IMR-90 (cell line): ENCODE data around the gene C10orf120. TPM values are rescaled to one million over a fixed set of nuclear protein-coding genes. Genes with fewer than 3 reads are reported as not detected.

Experiments
- ATAC-seq: fragments of 200-7000 bp; cut with Tn5 transposase; 2 replicates; pipeline ENCODE4 v1.9.1; 2020; ENCODE audit warnings: low read depth, mild to moderate bottlenecking, moderate library complexity
- BruUV-seq: library from RNA; stranded (reverse); fragments of 400-500 nt; replicated peaks from 2 replicates; lab custom pipeline; 2021; lab: Mats Ljungman, UMichigan
- CTCF ChIA-PET: fragments of 300-600 bp; formaldehyde crosslinking; extraction: SDS; loops from one replicate; lab custom pipeline; 2021; ENCODE audit warnings: antibody characterized with exemption; lab: Yijun Ruan, JAX
- POLR2A ChIA-PET: fragments of 300-600 bp; sonication (Branson Sonifier 250); formaldehyde crosslinking; loops from one replicate; lab custom pipeline; 2022; ENCODE audit warnings: antibody characterized with exemption; ENCODE audit not compliant: unreplicated experiment; lab: Charles Lee
- DNase-seq: peaks from one replicate; pipeline ENCODE4 v3.0.0; 2013
- H2AFZ ChIP-seq: replicated peaks from 2 replicates; pipeline ENCODE3; 2013; ENCODE audit warnings: low read length, mild to moderate bottlenecking; ENCODE audit not compliant: poor library complexity
- H2AK5ac ChIP-seq: 2 replicates; pipeline ENCODE4 v1.6.1; 2013; ENCODE audit warnings: low read depth, low read length, inconsistent platforms
- H2AK9ac ChIP-seq: replicated peaks from 2 replicates; pipeline ENCODE3; 2013; ENCODE audit warnings: mild to moderate bottlenecking, low read depth, low read length, moderate library complexity; ENCODE audit not compliant: poor library complexity
- H2BK120ac ChIP-seq: 2 replicates; pipeline ENCODE4 v1.6.1; 2013; ENCODE audit warnings: low read depth, low read length, inconsistent platforms
- H2BK15ac ChIP-seq: 3 replicates; pipeline ENCODE4 v1.6.1; 2013; ENCODE audit warnings: low read depth, low read length, inconsistent platforms
- H2BK20ac ChIP-seq: 2 replicates; pipeline ENCODE4 v1.6.1; 2013; ENCODE audit warnings: low read depth, mild to moderate bottlenecking, inconsistent platforms, low read length, moderate library complexity
- H2BK5ac ChIP-seq: 2 replicates; pipeline ENCODE4 v1.6.1; 2013; ENCODE audit warnings: mild to moderate bottlenecking, low read depth, low read length, inconsistent platforms; ENCODE audit not compliant: poor library complexity, severe bottlenecking
- H3K14ac ChIP-seq: replicated peaks from 2 replicates; pipeline ENCODE4 v1.6.1; 2013; ENCODE audit warnings: low read depth, low read length, inconsistent platforms
- H3K18ac ChIP-seq: 2 replicates; pipeline ENCODE4 v1.6.1; 2013; ENCODE audit warnings: low read depth, low read length, control low read depth
- H3K23ac ChIP-seq: 2 replicates; pipeline ENCODE4 v1.6.1; 2013; ENCODE audit warnings: low read depth, low read length, inconsistent platforms
- H3K27ac ChIP-seq: 2 replicates; pipeline ENCODE4 v1.5.1; 2013; ENCODE audit warnings: mild to moderate bottlenecking, control low read depth, low read length; ENCODE audit not compliant: insufficient read depth
- H3K27me3 ChIP-seq: 2 replicates; pipeline ENCODE4 v1.6.1; 2013; ENCODE audit warnings: low read length; ENCODE audit not compliant: control insufficient read depth, insufficient read depth
- H3K36me3 ChIP-seq: 2 replicates; pipeline ENCODE4 v1.6.1; 2013; ENCODE audit warnings: low read length, mixed read lengths; ENCODE audit not compliant: control insufficient read depth, insufficient read depth
- H3K4ac ChIP-seq: 2 replicates; pipeline ENCODE4 v1.6.1; 2013; ENCODE audit warnings: low read depth, low read length, inconsistent platforms
- H3K4me1 ChIP-seq: 2 replicates; pipeline ENCODE4 v1.6.1; 2013; ENCODE audit warnings: low read length, mixed read lengths; ENCODE audit not compliant: control insufficient read depth, insufficient read depth
- H3K4me2 ChIP-seq: 2 replicates; pipeline ENCODE4 v1.6.1; 2013; ENCODE audit warnings: low read depth, mild to moderate bottlenecking, control low read depth, low read length, moderate library complexity
- H3K4me3 ChIP-seq: 2 replicates; pipeline ENCODE4 v1.5.1; 2013; ENCODE audit warnings: low read depth, mild to moderate bottlenecking, control low read depth, low read length, moderate library complexity; ENCODE audit not compliant: insufficient read depth
- H3K56ac ChIP-seq: 2 replicates; pipeline ENCODE4 v1.6.1; 2013; ENCODE audit warnings: low read length, inconsistent platforms; ENCODE audit not compliant: insufficient read depth; ENCODE audit errors: extremely low read depth
- H3K79me1 ChIP-seq, 2 experiments: 2 replicates each; pipeline ENCODE4 v1.6.1; 2013; ENCODE audit warnings: low read length in 2 of 2, inconsistent platforms in 1 of 2, low read depth in 1 of 2
- H3K9ac ChIP-seq: 2 replicates; pipeline ENCODE4 v1.6.1; 2013; ENCODE audit warnings: low read depth, low read length, control low read depth
- H3K9me1 ChIP-seq: 2 replicates; pipeline ENCODE4 v1.6.1; 2013; ENCODE audit warnings: low read length, inconsistent platforms; ENCODE audit not compliant: insufficient read depth
- H3K9me3 ChIP-seq: 2 replicates; pipeline ENCODE4 v1.6.1; 2013; ENCODE audit warnings: low read length; ENCODE audit not compliant: control insufficient read depth, insufficient read depth
- H4K20me1 ChIP-seq: 2 replicates; pipeline ENCODE4 v1.6.1; 2013; ENCODE audit warnings: low read length, inconsistent platforms; ENCODE audit not compliant: insufficient read depth
- H4K5ac ChIP-seq: 2 replicates; pipeline ENCODE4 v1.6.1; 2013; ENCODE audit warnings: mild to moderate bottlenecking, low read depth, low read length, control low read depth
- H4K8ac ChIP-seq, 2 experiments: 2 replicates each; pipeline ENCODE4 v1.6.1; 2013; ENCODE audit warnings: low read depth in 2 of 2, low read length in 2 of 2, control low read depth in 1 of 2, inconsistent platforms in 1 of 2
- H4K91ac ChIP-seq: 2 replicates; pipeline ENCODE4 v1.6.1; 2013; ENCODE audit warnings: low read depth, low read length, inconsistent platforms; ENCODE audit not compliant: insufficient read depth
- BHLHE40 ChIP-seq: fragments of 150-350 bp; IDR thresholded peaks from 2 replicates; pipeline ENCODE4 v1.6.1; 2016; ENCODE audit warnings: mild to moderate bottlenecking, low read depth, low read length
- CEBPB ChIP-seq: IDR thresholded peaks from 2 replicates; pipeline ENCODE4 v1.6.1; 2012; ENCODE audit warnings: low read depth, low read length, improper control_type of control experiment
- CTCF ChIP-seq: conservative IDR thresholded peaks from 2 replicates; pipeline ENCODE4 v1.5.1; 2012; ENCODE audit warnings: mild to moderate bottlenecking, low read depth, low read length, improper control_type of control experiment
- ELK1 ChIP-seq: fragments of 150-350 bp; IDR thresholded peaks from 2 replicates; pipeline ENCODE4 v1.6.1; 2016; ENCODE audit warnings: low read depth, mild to moderate bottlenecking, low read length, moderate library complexity, borderline replicate concordance
- FOS ChIP-seq: fragments of 150-350 bp; IDR thresholded peaks from 2 replicates; pipeline ENCODE4 v1.6.1; 2016; ENCODE audit warnings: low read depth, low read length
- MAFK ChIP-seq: IDR thresholded peaks from 2 replicates; pipeline ENCODE4 v1.6.1; 2012; ENCODE audit warnings: low read depth, low read length, improper control_type of control experiment
- MAZ ChIP-seq: IDR thresholded peaks from 2 replicates; pipeline ENCODE4 v1.6.1; 2012; ENCODE audit warnings: low read depth, mild to moderate bottlenecking, low read length, improper control_type of control experiment, moderate library complexity, borderline replicate concordance
- MXI1 ChIP-seq: IDR thresholded peaks from 2 replicates; pipeline ENCODE4 v1.6.1; 2012; ENCODE audit warnings: low read depth, mild to moderate bottlenecking, low read length, moderate library complexity, borderline replicate concordance
- NFE2L2 ChIP-seq: fragments of 150-350 bp; IDR thresholded peaks from 2 replicates; pipeline ENCODE4 v1.6.1; 2016; ENCODE audit warnings: low read depth, mild to moderate bottlenecking, low read length
- POLR2A ChIP-seq: IDR thresholded peaks from 2 replicates; pipeline ENCODE4 v1.6.1; 2012; ENCODE audit warnings: mild to moderate bottlenecking, low read depth, low read length
- RCOR1 ChIP-seq: IDR thresholded peaks from 2 replicates; pipeline ENCODE4 v1.6.1; 2012; ENCODE audit warnings: mild to moderate bottlenecking, low read length, improper control_type of control experiment; ENCODE audit not compliant: insufficient replicate concordance
- RFX5 ChIP-seq: IDR thresholded peaks from 2 replicates; pipeline ENCODE4 v1.8.0; 2012; ENCODE audit warnings: low read depth, mild to moderate bottlenecking, low read length, moderate library complexity
- USF2 ChIP-seq: fragments of 150-350 bp; IDR thresholded peaks from 2 replicates; pipeline ENCODE4 v1.6.1; 2017; ENCODE audit warnings: mild to moderate bottlenecking, antibody characterized with exemption, low read length, low read depth
- WGBS, 2 experiments: methylation state at CpG; one replicate each; pipeline versions ENCODE4 v1.1.5 to v1.1.7; 2013; ENCODE audit warnings: missing lambda C conversion rate in 2 of 2; ENCODE audit not compliant: insufficient read length in 1 of 2; ENCODE audit errors: extremely low coverage in 2 of 2; 5-methylcytosine and 5-hydroxymethylcytosine counted together
- dilution Hi-C: fragments of 300-500 bp; cut with HindIII; formaldehyde crosslinking; loops from one replicate; pipeline ENCODE4 v1.14.3; 2018; ENCODE audit warnings: low sequenced_read_pairs; ENCODE audit not compliant: unreplicated experiment
- in situ Hi-C: fragments of 300-500 bp; cut with MboI; formaldehyde crosslinking; loops from 3 replicates; pipeline ENCODE4 v1.14.3; 2019; ENCODE audit warnings: low sequenced_read_pairs, inconsistent platforms, mixed read lengths
- intact Hi-C: fragments of 100-400 bp; cut with micrococcal nuclease; formaldehyde crosslinking; loops from 2 replicates; pipeline ENCODE4 v1.10.0; 2022
- polyA plus RNA-seq, 3 experiments: library from polyadenylated mRNA; depleted of rRNA; stranded (reverse); fragments of >200 nt; gene quantifications; 2 replicates each; pipeline ENCODE4 v1.2.3, GENCODE V29; 2012; ENCODE audit warnings: low replicate concordance in 1 of 3
- total RNA-seq: library from RNA; depleted of rRNA; stranded (reverse); fragments of >200 nt; gene quantifications from 2 replicates; pipeline ENCODE4 v1.2.3, GENCODE V29; 2012

Gene C10orf120
- total and polyA plus RNA-seq, 2 of the 4 experiments (the other 2 are of a cell fraction): not detected

GRCh38 chr10:122733443-122733842 is 33.8 kb upstream of the C10orf120 start:
- no peaks in the 10 kb centered on the region for H3K9me1 ChIP-seq
- CTCF ChIA-PET: no interaction called here
- no peaks in the 10 kb centered on the region for H4K20me1 ChIP-seq
- H3K9ac ChIP-seq: no peak overlapping the region
- in situ Hi-C loops (no loop called here), intact Hi-C loops (no loop called here), dilution Hi-C loops (no loop called here)
- no CpG with 5 or more reads among the region's 2 CpGs for WGBS, 2 experiments
- no peak overlapping the region for H4K8ac ChIP-seq
- H2BK120ac ChIP-seq: no peak overlapping the region
- H2BK15ac ChIP-seq: no peak overlapping the region
- H2AFZ ChIP-seq: no peak overlapping the region
- H2AK5ac ChIP-seq: no peak overlapping the region
- DNase-seq: no peak
- H3K27ac ChIP-seq: no peak overlapping the region
- H4K5ac ChIP-seq: no peak overlapping the region
- H4K91ac ChIP-seq: no peak overlapping the region
- BruUV-seq: no TSS peak
- H2BK5ac ChIP-seq: no peak overlapping the region
- H3K4me1 ChIP-seq: no peaks in the 10 kb centered on the region
- no peaks in the 10 kb centered on the region for H3K79me1 ChIP-seq
- no peak overlapping the region for H2AK9ac ChIP-seq
- H3K56ac ChIP-seq: no peak overlapping the region
- H3K23ac ChIP-seq: no peak overlapping the region
- no peaks in the 10 kb centered on the region for H3K36me3 ChIP-seq
- H3K4ac ChIP-seq: no peak overlapping the region
- H3K27me3 ChIP-seq: no peaks in the 10 kb centered on the region
- no peak overlapping the region for H3K4me3 ChIP-seq
- TF ChIP-seq ELK1 (no peak), NFE2L2 (no peak), CTCF (no peak), RCOR1 (no peak), POLR2A (no peak), MAZ (no peak), USF2 (no peak), FOS (no peak), MXI1 (no peak), MAFK (no peak), BHLHE40 (no peak), RFX5 (no peak), CEBPB (no peak)
- H3K14ac ChIP-seq: no peak overlapping the region
- H3K4me2 ChIP-seq: no peak overlapping the region
- POLR2A ChIA-PET: no interaction called here
- H2BK20ac ChIP-seq: no peak overlapping the region
- ATAC-seq: no peak
- no peaks in the 10 kb centered on the region for H3K9me3 ChIP-seq
- H3K18ac ChIP-seq: no peak overlapping the region
